CD4-positive, alpha-beta T cell treated with Interferon gamma for 1 hour (primary cell): ENCODE data around the gene TOX3.

Experiments used
- DNase-seq: peaks from one replicate; pipeline ENCODE4 v3.0.0-alpha.2; 2020

TOX3 gene

GRCh38 chr16:52547004-52547833 is at the start of gene TOX3:
Gene TOX3 (minus strand): TSS chr16:52547143. CDS start chr16:52546723, 420 bp downstream.
- DNase-seq: no peak

DNA sequence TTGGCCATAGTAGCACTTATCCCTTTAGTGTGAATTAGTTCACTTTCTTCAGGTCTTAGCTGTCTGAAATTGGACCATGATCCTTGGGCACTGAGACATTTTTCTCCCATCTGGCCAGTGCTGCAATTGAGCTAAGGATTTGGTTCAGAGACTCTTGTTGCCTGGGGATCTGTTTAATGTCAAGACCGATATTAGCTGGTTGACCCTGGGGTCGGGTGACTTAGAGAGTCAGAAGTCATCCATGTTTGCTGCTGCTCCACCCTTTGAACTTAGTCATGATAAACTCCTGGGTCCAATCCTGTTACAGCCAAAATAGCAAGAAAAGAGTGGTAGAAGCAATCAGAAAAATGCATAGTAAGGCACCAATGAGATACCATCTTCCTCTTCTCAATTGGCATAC is 45.8 kb upstream of the TOX3 start:
- DNase-seq: no peak

- DNase-seq: no peak
These were observed 45.1 kb upstream of the TOX3 start for GRCh38 chr16:52591934-52592592.

- DNase-seq: no peak
These were observed 44.5 kb upstream of the TOX3 start for GRCh38 chr16:52591471-52591870.

DNA sequence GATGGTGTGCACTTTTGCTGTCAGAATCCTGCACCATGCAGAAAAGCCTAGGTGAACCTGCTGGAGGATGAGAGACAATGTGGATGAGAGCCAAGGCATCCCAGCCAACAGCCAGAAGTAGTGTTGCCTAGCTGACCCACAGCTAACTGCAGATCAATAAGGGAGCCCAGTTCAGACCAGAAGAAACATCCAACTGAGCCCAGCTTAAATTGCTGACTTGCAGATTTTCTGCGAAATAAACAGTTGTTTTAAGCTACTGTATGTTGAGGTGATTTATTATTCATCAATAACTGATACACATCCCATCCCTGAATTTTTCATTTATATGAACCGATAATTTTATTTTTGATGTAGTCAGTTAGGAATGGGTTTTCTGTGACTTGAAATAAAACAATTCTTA is 39.2 kb upstream of the TOX3 start:
- no peak for DNase-seq

DNA sequence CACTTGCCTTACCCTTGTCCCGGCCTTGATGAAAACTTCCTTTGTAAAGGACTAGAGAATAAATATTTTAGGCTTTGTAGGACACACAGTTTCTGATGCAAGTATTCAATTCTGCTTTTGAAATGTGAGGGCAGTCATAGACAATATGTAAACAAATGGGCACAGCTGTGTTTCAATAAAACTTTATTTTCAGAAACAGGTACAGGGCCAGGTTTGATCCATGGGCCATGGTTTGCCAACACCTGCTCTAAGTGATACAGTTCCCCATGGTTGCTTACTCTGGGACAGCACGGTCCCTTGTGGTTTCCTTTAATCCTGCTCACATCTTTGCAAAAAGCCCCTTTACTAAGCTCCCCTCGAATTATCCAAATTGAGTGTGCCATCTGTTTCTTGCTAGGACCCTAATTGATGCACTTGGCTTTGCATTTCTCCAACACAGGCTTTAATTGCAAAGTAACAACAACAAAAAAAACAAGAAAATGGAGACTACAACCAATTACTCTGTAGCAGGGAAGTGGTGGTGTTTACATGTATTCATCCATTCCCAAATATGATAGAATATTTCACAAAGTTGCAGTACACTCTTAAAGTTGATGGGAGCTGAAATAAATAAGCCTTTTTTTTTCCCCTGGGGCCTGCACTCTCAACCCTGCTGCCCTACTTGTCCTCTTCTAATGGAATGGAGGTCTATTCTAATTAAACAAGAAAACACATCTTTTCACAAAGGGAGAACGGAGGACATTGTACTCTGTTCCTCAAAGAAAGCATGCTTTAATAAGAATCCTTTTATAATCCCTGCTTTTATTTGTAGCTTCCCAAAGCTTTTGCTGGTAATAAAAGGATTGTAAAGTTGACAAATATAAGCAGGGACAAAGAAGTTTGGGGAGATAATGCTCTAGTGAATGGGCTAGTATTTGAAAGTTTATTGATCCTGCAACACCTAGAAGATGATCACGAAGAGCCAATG is 37.7 kb upstream of the TOX3 start:
- DNase-seq: no peak

GRCh38 chr16:52581530-52581929 is 34.6 kb upstream of the TOX3 start:
- DNase-seq: no peak

- DNase-seq: no peak
These were observed 33.5 kb upstream of the TOX3 start for GRCh38 chr16:52580488-52580887.

GRCh38 chr16:52578829-52579498 is 32.0 kb upstream of the TOX3 start:
- no peak for DNase-seq

DNA sequence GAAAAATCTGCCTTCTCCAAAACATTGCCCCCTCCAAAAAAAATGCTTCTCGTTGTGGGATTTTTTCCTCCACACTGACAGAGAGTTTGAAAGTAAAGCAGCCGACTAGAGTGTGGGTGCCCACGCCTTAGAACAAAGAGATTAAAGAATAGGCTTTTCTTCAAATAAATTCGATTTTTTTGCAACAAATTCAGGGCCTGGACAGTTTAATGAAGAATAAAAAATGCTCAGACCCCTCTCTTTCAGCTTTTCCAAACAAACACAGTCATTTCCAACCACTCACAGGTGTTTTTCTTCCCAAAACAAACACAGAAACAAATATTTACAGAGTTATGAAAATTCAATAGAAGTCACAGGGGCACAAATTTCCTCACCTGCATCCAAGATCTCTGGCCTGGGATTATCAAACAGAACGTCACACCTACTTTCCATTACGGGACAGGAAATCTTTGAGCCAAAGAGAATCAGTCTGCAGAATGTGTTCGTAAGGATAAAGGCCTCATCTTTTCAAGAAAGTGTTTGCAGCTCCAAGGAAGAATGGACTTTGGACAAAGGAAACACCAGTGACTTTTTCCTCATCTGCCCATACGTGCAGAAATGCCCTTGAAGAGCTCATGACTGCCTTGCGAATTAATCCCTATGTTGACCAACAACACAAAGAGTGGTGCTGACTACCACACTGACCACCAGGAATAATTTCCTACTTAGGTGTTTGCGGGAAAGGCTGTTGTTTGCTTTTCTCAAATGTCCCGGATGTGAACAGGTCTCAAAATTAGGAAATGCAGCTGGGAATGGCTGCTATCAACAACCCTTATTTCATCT is 31.3 kb upstream of the TOX3 start:
- no peak for DNase-seq

DNA sequence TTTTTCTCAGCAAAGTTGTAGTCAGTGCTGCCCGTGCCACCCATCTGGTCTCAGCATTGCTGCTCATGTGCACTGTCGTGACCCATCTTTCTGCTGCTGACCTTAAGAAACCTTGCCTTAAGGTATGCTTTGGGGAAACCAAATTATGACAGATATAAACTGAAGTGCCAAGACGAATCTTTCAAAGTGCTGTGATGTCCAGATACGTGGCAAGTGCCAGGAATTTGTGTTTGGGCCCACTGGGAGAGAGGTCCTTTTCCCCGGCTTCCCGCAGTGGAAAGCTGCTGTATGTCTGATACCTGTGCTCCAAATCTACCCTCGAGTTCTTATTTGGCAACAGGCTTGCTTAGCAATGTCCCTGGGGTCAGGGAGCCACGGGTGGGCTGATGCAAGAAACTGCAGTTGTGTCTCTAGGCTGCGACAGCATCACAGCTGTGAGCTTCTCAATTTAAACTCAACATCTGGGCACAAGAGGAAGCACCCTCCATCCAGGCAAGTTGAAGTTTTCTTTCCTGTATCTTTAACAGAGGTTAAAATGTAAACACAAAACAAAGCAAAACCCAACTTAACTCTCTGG is 30.3 kb upstream of the TOX3 start:
- no peak for DNase-seq

DNA sequence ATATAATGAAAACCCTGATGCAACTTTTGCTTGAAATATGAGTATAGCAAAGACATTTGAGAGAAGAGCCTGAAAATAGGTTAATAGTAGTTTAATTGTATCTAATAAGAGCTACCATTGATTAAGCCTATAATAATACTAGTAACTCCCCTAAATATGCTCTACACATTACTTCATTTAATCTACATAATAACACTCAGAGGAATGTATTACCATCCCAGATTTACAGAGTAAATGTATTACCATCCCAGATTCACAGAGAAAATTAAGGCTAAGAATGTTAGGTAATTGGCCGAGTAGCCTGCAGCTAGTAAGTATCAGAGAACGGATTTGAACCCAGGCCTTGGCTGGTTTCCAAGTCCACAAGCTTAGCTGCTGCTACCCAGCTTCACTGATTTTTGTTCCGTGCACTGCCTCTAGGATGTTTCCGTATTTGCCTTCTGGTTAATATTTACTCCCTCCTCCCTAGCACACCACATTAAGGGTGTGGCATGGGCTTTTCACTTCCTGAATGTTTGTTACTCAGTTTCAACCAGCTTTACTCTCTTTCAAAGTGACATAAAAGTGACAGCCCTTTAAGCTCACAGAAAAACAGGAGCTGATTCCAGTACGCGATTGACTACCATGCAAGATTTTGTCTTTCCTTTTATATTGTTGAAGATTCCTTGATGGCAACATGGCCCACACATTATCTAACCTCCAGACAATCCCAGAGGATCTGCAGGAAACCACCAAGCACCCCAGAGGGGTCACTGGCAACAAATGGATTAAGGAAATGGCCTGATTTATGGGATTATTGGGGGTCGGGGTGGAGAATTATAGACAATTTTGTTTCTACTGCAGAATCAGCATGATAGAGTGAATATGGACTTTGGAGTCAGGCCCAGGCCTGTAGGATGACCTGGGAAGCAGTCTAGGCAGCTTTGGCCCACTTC is 26.7 kb upstream of the TOX3 start:
- DNase-seq: no peak

- no peak for DNase-seq
These were observed 25.7 kb upstream of the TOX3 start for GRCh38 chr16:52572656-52573055.

GRCh38 chr16:52570495-52571091 is 23.6 kb upstream of the TOX3 start:
- no peak for DNase-seq

DNA sequence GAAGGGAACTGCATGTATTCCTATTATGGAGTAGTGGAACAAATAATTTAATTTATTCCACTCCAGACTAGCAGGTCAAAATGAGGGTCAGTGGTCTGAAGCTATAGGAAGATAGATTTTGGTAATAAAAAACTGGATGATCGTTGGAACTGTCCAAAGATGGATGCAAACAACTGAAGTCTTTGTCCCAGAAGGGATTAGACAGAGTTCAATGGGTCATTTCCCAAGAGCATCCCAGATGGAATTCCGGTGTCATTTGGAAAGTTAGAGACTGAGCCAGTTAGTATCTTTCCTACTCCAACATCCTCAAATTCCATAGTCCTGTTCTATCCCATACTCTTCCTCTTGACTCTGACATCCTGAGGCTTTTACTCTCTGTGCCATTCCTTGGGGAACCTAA is 22.8 kb upstream of the TOX3 start:
- no peak for DNase-seq

DNA sequence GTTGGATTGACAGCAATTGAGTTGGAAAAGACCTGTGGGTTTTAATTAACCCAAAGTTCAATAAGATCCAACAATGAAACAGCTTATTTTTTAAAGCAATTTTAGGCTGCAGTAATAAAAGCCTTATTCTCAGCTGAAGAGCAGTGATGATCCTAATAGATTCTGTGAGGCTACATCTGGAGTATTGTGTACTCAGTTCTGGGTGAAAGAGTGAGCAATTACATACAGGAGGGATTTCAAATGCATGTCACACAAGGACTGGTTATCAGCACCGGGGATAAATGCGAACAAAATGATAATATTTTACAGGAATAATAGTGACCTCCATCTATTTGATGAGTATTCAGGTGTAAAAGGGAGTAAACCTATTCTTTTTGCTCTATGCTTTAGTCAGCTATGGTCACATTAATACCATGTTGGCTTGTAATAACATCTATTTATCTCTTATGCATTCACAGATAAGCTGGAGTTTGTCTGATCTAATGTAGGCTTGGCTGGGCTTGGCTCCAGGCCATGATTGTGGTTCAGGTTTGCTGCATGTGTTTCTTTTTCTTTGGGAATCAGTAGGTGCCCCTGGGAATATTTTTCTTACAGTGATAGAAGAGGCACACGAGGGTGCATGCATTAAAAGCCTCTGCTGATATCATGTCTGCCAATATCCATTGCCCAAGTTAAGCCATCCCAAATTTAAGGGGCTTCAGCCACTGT is 22.2 kb upstream of the TOX3 start:
- DNase-seq: no peak

DNA sequence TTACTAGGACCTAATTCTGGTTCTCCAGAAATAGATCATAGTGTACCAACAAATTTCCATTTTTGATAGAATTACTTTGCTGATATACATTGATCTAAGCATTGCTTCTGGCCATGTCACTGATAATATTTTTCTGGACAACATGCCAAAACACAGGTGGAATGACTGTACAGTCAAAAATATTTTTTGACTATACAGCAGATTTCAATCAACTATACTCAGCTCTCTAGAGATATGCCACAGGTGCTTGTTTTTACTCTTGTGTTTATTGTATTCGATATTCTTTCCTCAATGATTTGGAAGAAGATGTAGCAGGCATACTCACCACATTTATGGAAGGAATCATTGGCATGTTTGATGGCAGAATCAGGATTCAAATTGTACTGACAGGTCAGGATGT is 21.6 kb upstream of the TOX3 start:
- DNase-seq: no peak

DNA sequence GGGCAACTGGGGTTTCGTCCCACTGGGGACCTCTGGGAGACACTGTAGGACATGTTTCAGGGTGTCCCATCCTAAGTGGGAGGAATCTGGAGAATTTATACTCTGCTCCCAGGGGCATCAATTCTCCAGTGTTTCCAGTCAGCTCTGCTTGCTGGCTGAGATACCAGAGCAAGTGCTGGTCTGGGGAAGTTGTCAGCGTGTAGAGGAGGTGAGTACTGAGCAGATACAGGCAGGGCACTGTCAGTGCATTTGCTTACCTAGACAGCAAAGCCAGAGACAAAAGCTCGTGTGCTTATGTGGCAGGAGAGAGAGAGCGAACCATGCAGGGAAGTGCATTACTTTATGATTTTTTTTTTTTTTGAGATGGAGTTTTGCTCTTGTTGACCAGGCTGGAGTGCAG is 20.2 kb upstream of the TOX3 start:
- DNase-seq: no peak
